Fibroblast of skin of right biceps (primary cell): Measurements from ENCODE around the gene GJA10.
"Not testable (repeated sequence)": the region's sequence is repeated elsewhere in the genome, so short reads cannot be mapped to it uniquely, and the experiment has no call there.

Experiments used
- DNase-seq: peaks from one replicate; pipeline ENCODE4 v3.0.0-alpha.2; 2013

The GJA10 gene

GRCh38 chr6:89894169-89894568 is at the start of gene GJA10:
Gene GJA10 (plus strand): TSS chr6:89894469. CDS start chr6:89894469, 0 bp downstream.
- no peak for DNase-seq

- not testable (repeated sequence) for DNase-seq
These were observed 46.8 kb upstream of the GJA10 start for GRCh38 chr6:89847513-89847912.

GRCh38 chr6:89853068-89853467 is 41.2 kb upstream of the GJA10 start:
- peak; percentile 41 for DNase-seq

DNA sequence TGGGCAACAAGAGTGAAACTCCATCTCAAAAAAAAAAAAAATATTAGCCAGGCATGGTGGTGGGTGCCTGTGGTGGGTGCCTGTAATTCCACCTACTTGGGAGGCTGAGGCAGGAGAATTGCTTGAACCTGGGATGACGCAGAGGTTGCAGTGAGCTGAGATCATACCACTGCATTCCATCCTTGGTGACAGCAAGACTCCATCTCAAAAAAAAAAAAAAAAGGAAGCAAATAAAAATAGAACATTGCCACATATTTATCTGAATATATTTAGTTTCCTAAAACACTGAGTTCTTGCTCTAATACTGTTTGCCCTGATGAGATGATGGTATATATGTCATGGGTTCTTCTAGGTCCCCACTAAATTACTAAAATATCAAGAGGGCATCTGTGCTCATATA is 36.2 kb upstream of the GJA10 start:
- no peak for DNase-seq

DNA sequence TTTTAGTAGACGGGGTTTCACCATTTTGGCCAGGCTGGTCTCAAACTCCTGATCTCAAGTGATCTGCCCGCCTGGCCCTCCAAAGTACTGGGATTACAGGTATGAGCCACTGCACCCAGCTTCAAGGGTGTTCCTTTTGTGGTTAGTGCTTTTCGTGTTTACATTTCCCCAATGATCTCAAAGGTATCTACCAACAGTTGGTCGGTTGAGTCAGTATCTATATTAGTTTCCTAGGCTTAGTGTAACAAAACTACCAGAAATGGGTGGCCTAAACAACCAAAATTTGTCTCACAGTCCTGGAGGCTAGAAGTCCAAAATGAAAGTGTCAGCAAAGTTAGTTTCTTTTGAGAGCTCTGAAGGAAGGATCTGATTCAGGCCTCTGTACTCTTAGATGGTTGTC is 34.5 kb upstream of the GJA10 start:
- no peak for DNase-seq

DNA sequence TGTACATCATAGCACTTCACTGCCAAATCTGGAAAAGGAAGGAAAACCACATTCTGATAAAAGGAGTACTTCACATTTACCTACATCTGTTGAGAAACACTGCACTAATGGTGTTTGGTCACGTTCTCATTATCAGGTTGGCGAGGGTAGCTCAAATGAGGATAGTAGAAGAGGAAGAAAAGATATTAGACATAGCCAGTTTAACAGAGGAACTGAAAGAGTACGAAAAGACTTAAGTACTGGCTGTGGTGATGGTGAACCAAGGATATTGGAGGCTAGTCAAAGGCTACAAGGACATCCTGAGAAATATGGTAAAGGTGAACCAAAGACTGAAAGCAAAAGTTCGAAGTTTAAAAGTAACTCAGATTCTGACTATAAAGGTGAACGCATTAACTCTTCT is 32.0 kb upstream of the GJA10 start:
- no peak for DNase-seq

DNA sequence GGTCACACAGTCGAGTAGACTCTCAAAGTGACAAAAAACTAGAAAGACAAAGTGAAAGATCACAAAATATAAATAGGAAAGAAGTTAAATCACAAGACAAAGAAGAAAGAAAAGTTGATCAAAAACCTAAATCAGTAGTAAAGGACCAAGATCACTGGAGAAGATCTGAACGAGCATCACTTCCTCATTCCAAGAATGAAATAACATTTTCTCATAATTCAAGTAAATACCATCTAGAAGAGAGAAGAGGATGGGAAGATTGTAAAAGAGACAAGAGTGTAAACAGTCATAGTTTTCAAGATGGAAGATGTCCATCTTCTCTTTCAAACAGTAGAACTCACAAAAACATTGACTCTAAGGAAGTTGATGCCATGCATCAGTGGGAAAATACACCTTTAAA is 31.6 kb upstream of the GJA10 start:
- DNase-seq: no peak

DNA sequence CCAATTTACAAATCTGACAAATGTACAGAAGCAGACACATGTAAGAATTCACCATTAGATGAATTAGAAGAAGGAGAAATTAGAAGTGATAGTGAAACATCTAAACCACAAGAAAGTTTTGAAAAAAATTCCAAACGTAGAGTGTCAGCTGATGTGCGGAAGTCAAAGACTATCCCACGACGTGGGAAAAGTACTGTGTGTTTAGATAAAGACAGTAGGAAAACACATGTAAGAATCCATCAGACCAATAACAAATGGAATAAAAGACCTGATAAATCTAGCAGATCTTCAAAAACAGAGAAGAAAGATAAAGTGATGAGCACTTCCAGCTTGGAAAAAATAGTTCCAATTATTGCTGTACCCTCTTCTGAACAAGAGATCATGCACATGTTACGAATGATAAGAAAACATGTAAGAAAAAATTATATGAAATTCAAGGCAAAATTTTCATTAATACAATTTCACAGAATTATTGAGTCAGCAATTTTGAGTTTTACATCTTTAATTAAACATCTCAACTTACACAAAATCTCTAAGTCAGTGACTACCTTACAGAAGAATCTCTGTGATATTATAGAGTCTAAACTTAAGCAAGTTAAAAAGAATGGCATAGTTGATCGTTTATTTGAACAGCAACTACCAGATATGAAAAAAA is 28.1 kb upstream of the GJA10 start:
- no peak for DNase-seq

DNA sequence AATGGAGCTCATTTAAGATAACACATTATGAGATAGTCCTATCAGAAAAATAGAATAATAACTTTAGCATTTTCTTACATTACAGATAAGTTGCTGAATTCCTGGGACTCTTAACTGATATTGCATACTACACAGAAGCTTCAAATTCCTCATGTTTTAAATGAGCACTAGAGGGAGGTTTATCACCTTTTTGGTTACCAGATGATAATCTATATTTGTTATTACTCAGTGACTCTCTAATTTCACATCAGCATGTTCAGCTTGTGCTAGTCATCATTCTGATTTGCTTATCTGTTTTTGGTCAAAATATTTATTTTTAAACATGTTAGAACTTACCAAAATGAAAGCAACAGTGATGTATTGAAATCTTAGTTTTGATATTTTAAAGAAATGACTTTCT is 20.5 kb upstream of the GJA10 start:
- DNase-seq: no peak

DNA sequence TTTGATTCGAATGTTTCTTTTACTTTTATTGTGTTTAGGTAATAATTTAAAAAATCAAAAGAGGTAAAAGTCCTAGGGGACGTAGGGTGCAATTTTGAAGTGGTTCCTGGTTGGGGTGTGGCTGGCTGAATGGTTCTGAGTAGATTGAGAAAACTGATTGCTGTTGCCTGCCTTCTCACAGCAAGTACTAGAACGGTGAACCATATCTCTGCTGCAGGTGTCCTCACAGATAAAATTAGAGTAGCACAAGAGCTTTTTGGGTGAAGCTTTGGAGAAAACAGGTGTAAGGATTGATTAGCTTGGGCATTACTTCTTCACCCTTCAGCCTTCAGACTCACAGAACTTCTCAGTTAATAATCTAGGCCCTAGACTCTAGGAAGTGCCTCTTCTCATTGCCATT is 19.8 kb upstream of the GJA10 start:
- DNase-seq: no peak

DNA sequence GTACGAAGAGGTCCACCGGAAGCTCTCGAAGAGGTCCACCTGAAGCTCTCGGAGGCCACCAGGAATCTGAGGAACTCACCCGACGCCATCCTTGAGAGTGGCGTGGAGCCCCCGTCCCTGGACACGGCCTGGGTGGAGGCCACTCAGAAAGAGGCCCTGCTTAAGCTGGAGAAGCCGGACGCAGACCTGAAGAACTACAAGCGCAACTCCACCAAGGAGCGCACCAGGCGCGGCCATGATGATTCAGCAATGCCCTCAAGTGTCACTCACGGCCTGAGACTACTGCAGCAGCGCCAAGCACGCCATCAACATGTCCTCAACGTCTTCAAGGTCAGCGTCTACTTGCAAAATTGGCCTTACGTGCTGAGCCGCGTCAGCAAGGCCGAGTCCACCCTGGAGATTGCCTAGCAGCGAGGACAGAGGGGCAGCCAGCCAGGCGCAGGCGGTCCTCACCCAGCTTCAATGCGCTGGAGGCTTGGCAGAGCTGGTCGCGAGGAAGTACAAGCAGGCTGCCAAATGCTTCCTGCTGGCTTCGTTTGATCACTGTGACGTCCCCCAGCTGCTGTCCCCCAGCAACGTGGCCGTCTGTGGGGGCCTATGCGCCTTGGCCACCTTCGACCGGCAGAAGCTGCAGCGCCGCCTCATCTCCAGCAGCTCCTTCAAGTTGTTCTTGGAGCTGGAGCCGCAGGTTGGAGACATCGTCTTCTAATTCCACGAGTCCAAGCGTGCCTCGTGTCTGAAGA is 7.7 kb upstream of the GJA10 start:
- no peak for DNase-seq

DNA sequence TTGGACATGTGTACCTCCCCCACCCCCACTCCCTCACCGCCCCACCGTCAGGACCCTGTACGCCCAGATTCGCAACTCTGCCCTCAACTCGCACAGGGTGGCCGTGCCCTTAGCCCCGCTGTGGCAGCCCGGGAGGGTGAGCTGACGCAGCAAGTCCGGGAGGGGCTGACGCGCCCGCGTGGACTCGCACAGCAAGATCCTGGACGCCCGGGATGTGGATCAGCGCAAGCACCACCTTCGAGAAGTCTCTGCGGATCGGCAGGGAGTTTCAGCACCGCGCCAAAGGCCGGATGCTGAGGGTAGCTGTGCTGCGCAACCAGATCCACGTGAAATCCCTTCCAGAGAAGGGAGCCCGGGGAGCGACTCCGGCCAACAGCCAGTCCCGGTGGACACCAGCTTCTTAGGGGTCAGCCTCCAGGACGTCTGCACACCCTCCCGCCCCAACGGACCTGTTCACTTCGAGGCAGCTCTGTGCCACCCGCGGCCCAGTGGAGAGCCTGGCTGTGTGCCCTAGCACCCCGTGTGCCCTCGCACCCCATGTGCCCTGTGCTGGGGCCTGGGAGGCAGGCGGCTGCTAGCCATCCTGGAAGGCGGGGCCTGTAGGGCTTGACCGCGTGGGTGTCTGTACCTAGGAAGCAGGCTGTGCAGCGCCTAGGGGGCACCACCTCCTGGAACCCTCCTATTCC is 6.7 kb upstream of the GJA10 start:
- DNase-seq: no peak

DNA sequence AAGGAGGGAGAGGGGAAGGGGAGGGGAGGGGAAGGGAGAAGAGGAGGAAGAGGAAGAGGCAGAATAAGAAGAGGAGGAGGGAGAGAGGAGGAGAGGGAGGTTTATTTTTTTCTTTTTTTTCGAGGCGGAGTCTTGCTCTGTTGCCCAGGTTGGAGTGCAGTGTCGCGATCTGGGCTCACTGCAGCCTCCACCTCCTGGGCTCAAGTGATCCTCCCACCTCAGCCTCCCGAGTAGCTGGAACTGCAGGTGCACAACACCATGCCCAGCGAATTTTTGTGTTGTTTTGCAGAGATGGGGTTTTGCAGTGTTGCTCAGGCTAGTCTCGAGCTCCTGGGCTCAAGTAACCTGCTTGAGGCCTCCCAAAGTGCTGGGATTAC is 6.1 kb upstream of the GJA10 start:
- DNase-seq: no peak

GRCh38 chr6:89888871-89889270 is 5.4 kb upstream of the GJA10 start:
- DNase-seq: no peak

GRCh38 chr6:89890845-89891528 is 3.3 kb upstream of the GJA10 start:
- not testable (repeated sequence) for DNase-seq

DNA sequence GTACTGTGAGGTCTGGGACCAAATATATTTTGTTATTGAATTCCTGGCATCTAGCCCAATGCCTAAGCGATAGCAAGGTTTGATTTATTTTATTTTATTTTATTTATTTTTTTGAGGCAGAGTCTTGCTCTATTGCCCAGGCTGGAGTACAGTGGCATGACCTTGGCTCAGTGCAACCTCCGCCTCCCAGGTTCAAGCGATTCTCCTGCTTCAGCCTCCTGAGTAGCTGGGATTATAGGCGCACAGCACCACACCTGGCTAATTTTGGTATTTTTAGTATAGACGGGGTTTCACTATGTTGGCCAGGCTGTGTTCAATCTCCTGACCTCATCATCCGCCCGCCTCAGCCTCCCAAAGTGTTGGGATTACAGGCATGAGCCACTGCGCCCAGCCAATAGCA is 1.7 kb upstream of the GJA10 start:
- DNase-seq: not testable (repeated sequence)

GRCh38 chr6:89895276-89895874 is 1.1 kb downstream of the GJA10 start:
- DNase-seq: peak; percentile 58

DNA sequence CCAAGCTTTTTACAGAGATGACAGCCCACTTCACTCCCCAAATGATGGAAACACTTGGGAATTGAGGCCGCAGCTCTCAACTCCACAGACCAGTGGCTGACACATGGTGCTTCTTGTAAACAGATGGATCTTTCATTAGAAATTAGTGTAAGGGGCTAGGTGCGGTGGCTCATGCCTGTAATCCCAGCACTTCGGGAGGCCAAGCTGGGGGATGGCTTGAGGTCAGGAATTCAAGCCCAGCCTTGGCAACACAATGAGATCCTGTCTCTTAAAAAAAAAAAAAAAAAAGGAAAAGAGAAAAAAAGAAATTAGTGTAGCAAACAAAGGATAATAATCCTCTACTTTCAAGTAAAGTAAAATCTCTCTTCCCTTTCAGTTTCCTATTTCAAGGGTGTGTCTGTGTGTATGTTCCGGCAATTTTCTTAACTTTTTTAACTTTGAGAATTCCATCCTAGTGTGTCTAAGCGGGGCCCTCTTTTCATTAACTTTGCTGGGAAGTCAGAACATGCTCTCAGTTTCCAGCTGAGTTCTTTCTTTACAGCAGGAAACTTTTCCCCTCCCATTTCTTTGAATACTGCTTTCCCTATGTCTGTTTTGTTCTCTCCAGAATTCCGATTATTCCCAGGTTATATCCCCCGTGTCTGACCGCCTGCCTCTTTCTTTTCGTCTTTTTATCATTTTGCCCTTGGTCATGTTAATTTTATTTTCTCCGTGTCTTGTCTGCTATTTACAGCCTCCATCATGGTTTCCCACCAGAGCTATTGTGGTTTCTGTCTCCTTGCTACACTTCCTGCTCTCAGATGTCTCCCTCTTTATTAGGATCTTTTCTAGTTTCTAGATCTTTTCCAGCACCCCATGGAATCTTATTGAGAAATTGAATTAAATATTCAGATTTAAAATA is 16.0 kb downstream of the GJA10 start:
- not testable (repeated sequence) for DNase-seq

DNA sequence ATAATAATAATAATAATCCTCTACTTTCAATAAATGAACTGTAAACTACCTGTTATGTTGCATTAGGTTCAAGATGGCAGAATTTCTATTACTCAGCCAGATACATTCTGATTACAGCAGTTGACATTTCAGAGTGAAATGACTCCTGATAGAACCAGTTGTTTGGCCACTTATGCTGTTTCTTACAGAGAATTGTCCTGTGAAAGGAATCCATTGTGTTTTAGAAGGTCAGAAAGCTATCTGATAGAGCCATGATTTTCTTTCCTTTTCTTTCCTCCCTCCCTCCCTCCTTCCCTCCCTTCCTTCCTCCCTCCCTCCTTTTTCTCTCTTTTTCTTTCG is 16.6 kb downstream of the GJA10 start:
- DNase-seq: no peak

GRCh38 chr6:89916136-89916920 is 22.1 kb downstream of the GJA10 start:
- DNase-seq: no peak

GRCh38 chr6:89917216-89917615 is 22.9 kb downstream of the GJA10 start:
- no peak for DNase-seq
